ENCODE results near the gene PAK4.
A peak's percentile ranks its signal among the peaks of the same experiment; 100 is the strongest.

PAK4 gene

GRCh38 chr19:39147480-39147879, 21.9 kb downstream of the PAK4 start:
- DNase-seq, result peak; percentile 29

DNA sequence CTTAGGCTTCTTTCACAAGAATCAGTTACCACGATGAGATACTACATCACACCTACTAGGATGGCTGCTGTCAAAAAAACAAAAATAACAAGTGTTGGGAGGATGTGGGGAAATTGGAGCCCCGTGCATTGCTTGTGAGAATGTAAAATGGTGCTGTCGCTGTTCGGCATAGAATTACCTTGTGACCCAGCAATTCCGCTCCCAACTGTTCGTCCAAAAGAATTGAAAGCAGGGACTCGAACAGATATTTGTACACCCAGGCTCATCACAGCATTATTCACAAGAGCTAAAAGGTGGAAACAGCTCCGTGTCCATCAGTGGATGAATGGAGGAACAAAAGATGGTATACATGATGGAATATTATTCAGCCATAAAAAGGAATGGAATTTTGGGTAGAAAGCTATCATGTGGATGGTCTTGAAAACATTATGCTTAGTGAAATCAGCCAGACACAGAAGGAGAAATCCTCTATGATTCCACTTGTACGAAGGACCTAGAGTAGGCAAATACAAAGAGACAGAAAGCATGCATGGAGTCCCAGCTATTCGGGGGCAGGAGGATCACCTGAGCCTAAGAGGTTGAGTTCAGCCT, 23.4 kb downstream of the PAK4 start:
- no peak for DNase-seq

DNA sequence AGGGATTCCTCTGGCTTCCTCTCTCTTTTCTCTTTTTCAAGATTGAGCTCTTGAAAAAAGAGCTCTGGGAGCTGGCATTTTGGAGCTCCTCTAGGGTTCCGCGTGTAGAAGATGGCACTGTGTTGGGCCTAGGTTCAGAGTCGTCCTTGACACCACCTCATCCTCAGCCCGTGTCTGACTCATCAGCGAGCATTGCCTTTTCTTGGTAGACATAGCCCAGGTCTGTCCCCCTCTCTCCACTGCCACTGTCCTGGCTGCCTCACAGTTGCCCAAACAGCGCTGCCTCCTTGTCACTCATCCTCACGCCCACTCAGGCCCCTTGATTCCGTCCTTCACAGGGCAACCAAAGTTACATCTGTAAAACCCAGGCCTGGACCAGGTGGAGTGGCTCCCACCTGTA, 24.6 kb downstream of the PAK4 start:
- DNase-seq, result no peak

GRCh38 chr19:39150807-39151600, 25.4 kb downstream of the PAK4 start:
- peak; percentile 74 for DNase-seq

DNA sequence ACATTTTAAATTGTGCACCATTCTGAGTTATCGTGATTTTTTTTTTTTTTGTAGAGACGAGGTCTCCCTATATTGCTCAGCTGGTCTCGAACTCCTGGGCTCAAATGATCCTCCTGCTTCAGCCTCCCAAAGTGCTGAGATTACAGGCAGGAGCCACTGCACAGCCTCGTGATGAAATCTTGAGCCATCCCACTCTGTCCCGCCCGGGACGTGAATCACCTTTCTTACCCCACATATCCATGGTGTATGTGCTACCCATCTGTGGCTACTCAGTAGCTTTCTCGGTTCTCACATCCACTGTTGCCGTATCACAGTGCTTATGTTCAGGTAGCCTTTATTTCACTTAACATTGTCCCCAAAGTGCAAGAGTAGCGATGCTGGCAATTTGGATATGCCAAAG, 26.5 kb downstream of the PAK4 start:
- no peak for DNase-seq

DNA sequence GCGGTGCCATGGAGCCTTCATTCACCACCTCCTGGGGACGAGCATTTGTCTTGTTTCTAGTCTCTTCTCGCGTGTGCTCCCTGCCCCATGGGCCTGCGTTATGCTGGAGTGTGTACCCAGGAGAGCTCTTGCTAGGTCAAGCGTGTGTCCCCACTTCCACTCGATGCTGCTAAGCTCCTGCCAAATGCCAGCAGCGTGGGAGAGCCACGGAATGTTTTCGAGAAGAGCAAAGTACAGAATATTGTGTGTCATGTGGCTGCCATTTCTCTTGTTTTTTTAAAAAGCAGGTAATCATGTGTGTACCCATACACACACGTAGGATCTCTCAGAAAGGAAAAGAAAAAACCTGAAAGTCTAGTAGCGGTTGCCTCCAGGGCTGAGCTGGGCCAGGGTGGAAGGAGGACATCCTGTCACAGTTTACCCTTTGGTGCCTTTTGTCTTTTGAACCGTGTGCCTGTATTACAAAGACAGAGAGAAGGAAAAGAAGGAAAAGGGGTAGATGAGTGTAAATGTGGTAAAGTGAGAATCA, 28.6 kb downstream of the PAK4 start:
- no peak for DNase-seq

GRCh38 chr19:39154629-39155100, 29.1 kb downstream of the PAK4 start:
- DNase-seq, result peak; percentile 50

GRCh38 chr19:39155114-39155700, 29.6 kb downstream of the PAK4 start:
- no peak for DNase-seq

DNA sequence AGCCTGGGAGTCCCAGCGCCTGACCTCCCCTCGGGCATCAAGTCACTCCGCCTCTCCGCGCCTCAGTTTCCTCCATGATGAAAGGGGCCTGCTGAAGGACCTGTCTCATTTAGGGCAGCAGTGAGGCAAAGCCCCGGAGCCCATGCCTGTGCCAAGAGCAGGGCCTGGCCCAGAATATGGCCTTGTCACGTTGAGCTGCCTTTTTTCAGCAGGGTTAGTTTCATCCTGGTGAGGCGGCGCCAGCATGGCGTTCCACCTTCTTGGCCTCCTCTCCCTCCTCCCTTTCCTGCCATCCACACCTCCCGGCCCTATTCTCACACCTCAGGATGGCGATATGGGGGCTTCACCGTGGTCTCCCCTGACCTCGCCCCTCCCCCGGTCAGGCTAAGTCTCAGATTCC, 30.2 kb downstream of the PAK4 start:
- no peak for DNase-seq

GRCh38 chr19:39156326-39157230, 31.0 kb downstream of the PAK4 start:
- no peak for DNase-seq

DNA sequence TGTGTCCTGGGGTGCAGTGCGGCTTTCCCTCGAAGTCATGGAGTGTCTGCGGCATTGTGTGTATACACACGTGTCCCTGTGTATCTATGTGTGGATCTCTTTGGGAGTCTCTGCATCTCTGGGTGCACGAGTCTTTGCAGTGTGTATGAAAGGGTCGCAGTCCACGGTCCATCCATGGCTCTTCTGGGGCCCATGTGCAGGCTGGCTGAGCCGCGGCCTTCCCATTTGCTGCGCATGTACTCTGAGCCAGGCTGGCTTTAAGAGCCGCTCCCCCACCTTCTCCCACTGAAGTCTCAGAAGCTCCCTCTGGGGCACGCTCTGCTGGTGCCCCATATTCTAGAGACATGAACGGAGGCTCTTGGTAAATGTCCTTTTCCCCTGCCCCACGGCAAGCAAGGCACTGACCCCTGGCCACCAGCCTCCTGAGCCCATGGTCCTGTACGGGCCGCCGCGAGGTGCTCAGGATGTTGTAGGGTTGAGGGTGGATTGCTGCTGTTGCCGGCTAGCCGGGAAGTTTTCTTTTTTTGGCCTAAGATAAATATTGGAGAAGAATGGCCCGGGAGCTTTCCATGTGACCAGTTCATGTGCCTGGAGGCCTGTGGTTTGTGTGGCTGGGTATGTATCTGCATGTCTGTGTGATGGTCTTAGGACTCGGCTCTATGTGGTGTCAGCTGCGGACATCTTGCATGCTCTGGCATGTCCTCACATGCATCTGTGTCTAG, 31.9 kb downstream of the PAK4 start:
- DNase-seq, result no peak

DNA sequence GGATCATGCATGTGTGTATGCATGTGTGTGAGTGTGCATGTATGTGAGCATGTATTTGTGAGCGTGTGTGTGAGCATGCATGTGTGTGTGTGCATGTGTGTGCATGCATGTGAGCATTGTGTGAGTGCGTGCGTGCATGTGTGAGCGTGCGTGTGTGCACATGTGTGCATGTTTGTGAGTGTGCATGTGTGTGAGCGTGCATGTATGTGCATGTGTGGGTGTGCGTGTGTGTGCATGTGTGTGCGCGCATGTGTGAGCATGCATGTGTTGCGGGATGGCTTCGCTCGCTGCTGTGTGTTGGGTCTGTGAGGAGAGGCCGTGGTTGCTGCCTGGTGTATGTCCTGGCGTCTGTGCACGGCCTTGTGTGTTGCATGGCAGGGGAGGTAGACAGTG, 32.4 kb downstream of the PAK4 start:
- DNase-seq, result no peak

DNA sequence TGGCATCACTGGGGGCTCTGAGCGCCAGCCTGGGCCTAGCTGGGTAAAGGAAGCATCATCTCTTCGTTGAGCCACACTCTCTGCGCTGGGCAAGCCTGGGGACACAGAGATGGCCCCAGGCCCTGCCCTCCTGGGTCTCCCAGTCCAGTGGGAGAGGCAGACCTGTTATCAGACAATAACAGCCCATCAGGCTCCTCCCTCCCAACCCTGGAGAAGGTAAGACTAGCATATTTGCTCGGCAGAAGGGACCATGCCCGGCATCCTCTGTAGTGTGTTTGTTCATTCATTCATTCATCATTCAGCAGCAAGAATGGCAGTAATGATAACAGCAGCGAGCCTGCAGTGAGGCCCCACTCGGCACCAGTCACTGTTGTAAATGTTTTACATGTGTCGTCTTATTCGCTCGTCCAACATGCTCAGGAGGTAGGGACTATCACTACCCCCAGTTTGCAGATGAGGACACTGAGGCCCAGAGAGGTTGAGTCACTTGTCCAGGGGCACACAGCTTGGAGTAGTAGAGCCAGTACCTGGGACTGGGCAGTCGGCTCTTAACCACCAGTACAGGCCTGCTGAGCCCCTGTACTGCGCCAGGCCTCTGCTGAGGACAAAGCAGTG, 33.2 kb downstream of the PAK4 start:
- DNase-seq, result peak; percentile 72

- DNase-seq, result no peak
Observed at GRCh38 chr19:39160523-39160861, 34.9 kb downstream of the PAK4 start.

DNA sequence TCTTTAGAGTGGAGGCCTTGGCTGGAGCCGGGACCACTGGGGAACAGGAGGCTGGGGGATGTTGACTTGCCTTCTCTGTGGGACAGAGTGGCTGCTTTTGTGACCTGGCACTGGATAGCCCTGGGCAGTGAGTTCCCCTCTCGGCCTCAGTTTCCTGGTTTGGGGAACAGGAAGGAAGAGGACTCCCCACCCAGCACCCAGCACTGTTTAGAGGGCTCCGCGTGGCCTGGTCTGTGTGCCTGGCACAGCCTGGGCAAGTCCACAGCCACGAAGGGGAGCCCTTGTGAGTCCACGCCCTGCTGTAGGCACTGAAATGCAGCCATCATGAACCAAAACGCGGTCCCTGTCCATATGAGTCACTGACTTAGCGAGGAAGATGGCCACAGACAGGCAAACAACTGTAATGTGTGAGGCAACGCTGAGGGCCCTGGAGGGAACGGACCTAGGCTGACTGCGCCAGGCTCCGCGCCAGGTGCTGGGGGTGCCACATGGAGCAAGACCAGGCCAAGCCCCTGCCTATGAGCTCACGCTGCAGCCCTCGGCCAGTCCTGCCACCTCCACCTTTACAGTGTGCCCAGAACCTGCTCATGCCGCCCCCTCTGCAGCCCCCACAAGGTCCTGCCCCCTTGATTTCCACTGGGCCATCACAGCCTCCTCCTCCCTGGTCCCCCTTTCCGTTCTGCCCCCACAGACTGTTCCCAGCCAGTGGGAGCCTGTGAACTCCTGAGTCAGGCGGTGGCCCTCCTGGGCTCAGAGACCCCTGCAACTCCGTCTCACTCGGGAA, 35.5 kb downstream of the PAK4 start:
- no peak for DNase-seq

- no peak for DNase-seq
Observed at GRCh38 chr19:39162441-39163043, 37.0 kb downstream of the PAK4 start.

DNA sequence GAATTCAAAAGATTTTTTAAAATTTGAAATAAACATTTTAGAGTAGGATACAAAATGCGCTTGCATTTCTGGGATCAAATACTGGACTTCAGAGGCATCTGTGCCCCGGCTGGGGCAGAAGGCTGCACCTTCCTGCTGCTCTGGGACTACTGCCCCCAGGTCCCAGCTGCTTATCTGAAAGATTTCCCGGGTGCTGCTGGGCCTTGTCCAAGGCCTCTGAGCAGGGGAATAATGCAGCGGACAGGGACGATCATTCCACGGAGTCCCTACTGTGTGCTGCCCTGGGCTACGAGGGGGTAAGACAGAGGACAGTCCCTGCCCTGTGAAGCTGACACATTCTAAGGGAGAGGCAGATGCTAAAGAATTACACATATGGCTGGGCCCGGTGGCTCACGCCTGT, 38.0 kb downstream of the PAK4 start:
- DNase-seq, result no peak

DNA sequence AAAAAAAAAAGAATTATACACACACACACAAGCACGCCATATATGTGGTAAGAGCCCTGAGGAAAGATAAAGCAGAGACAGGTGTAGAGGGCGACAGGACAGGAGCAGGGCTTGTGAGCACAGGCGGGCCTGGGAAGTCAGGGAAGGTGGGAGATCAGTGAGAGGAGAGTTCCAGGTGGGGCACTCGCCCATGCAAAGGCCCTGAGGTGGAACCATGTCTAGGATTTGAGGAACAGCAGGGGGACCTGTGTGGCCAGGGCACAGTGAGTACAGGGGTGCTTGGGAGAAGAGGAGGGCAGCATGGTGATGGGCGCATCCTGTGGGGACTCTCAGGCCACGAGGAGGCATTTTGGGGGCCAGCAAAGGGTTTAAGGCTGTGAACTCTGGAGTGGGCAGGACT, 38.7 kb downstream of the PAK4 start:
- no peak for DNase-seq

DNA sequence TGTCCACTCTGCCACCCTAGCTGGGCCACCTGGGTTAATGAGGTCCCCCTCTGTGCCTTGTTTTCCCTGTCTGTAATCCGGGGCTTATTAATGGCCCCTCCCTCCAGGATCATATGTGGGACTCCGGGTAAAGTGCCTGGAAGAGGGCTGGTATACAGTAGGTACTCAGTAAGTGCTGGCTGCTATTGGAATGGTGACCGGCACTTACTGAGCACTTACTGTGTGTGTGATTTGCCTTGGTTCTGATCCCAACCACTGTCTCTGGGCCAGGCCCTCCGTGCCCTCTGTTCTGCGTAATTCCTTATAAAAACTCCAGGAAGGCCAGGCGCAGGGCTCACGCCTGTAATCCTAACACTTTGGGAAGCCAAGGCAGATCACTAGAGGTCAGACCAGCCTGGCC, 40.3 kb downstream of the PAK4 start:
- DNase-seq, result no peak

DNA sequence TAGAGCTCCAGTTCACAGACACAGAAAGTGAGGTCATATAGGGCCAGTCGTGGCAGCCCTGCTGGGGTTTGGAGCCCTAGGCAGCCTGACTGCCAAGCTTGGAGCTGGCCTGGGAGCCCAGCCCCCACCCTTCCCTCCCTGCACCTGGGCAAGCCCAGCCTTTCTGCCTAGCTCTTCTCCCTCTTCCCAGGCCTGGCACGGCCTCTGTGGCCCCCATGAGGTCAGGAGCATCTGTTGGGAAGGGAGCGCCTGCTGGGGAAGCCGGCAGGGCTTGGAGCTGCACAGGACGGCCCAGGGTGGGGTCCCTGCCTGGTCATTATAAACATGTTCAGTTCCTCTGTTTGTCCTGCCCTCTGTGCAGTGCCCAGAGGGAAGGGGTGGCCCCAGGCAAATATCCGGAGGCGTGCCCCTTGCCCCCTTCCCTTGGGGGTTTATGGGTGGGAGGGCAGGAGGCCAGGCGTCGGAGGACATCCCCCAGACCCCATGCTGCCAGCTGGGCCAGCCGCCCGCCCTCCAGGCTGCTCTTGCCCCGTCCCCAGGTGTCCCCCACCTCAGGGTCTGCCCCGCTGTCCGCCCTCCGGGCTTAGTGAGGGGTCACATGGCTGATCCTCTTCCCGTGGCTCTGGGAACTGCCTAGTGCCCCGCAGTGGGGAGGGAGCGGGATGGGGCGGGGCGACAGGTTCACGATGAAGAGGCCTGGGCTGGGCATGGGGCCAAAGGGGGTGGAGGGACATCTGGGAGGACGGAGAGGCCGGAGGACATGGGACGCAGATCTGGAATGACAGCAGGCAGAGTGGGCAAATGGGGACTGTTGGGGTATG, 41.2 kb downstream of the PAK4 start:
- no peak for DNase-seq

Data from hematopoietic multipotent progenitor cell treated with erythropoietin and hydrocortisone succinate and interleukin-3 and kit ligand, for 8 days (in vitro differentiated cells).